MM.1S (cell line): Measurements from ENCODE around the gene LATS2.

Source experiments
- DNase-seq: peaks from one replicate; pipeline ENCODE4 v3.0.0-alpha.2; 2015
- H2AFZ ChIP-seq: fragments of 300-600 bp; sonication (generic); 2 replicates; pipeline ENCODE4 v1.6.0; 2016; ENCODE audit warnings: antibody characterized with exemption, low read length
- H3F3A ChIP-seq: fragments of 300-600 bp; sonication (generic); 2 replicates; pipeline ENCODE4 v1.6.1; 2016; ENCODE audit warnings: mild to moderate bottlenecking, antibody characterized with exemption, low read length, moderate library complexity, mixed read lengths; ENCODE audit not compliant: insufficient read depth
- H3K27ac ChIP-seq: fragments of 300-600 bp; sonication (generic); 2 replicates; pipeline ENCODE4 v1.5.1; 2016; ENCODE audit warnings: mild to moderate bottlenecking, low read length
- H3K27me3 ChIP-seq: fragments of 300-600 bp; sonication (generic); replicated peaks from 2 replicates; pipeline ENCODE4 v1.6.0; 2016; ENCODE audit warnings: low read length; ENCODE audit not compliant: insufficient read depth
- H3K36me3 ChIP-seq: fragments of 300-600 bp; sonication (generic); replicated peaks from 2 replicates; pipeline ENCODE4 v1.6.1; 2016; ENCODE audit warnings: mild to moderate bottlenecking, low read length, mixed read lengths; ENCODE audit not compliant: insufficient read depth
- H3K4me1 ChIP-seq: fragments of 300-600 bp; sonication (generic); 2 replicates; pipeline ENCODE4 v1.6.1; 2016; ENCODE audit warnings: low read length, mixed read lengths
- H3K4me2 ChIP-seq: fragments of 300-600 bp; sonication (generic); 2 replicates; pipeline ENCODE4 v1.6.0; 2016; ENCODE audit warnings: low read depth, low read length
- H3K4me3 ChIP-seq: fragments of 300-600 bp; sonication (generic); 2 replicates; pipeline ENCODE4 v1.5.1; 2016; ENCODE audit warnings: low read length, mixed read lengths
- H3K79me2 ChIP-seq: fragments of 300-600 bp; sonication (generic); 2 replicates; pipeline ENCODE4 v1.6.1; 2016; ENCODE audit warnings: mixed run types, low read length, mixed read lengths
- H3K9ac ChIP-seq: fragments of 300-600 bp; sonication (generic); 2 replicates; pipeline ENCODE4 v1.6.1; 2016; ENCODE audit warnings: low read length, mixed read lengths
- H3K9me2 ChIP-seq: fragments of 300-600 bp; sonication (generic); replicated peaks from 2 replicates; pipeline ENCODE4 v1.6.1; 2016; ENCODE audit warnings: mild to moderate bottlenecking, low read length, mixed read lengths; ENCODE audit not compliant: insufficient read depth
- H3K9me3 ChIP-seq: fragments of 300-600 bp; sonication (generic); replicated peaks from 2 replicates; pipeline ENCODE4 v1.6.1; 2016; ENCODE audit warnings: mild to moderate bottlenecking, low read length, mixed read lengths; ENCODE audit not compliant: insufficient read depth
- H4K20me1 ChIP-seq: fragments of 300-600 bp; sonication (generic); 2 replicates; pipeline ENCODE4 v1.6.1; 2016; ENCODE audit warnings: mild to moderate bottlenecking, low read length, moderate library complexity, mixed read lengths; ENCODE audit not compliant: insufficient read depth
- EZH2 ChIP-seq: fragments of 300-600 bp; sonication (generic); optimal IDR thresholded peaks from 2 replicates; pipeline ENCODE3; 2017; ENCODE audit warnings: low read depth, mild to moderate bottlenecking, antibody characterized with exemption, low read length, mixed read lengths
- EZH2phosphoT487 ChIP-seq: fragments of 300-600 bp; sonication (generic); IDR thresholded peaks from 2 replicates; pipeline ENCODE4 v1.6.1; 2018; ENCODE audit warnings: antibody characterized with exemption, low read length
- TF ChIP-seq, protein P1 (sequence below): fragments of 300-600 bp; sonication (generic); IDR thresholded peaks from 2 replicates; pipeline ENCODE4 v1.5.1; 2016; ENCODE audit warnings: antibody characterized with exemption, low read length, mixed read lengths

Gene LATS2

GRCh38 chr13:21100211-21100610 lies 38.8 kb upstream of the LATS2 start:
- no peaks in the 10 kb centered on the region for H4K20me1 ChIP-seq
- no peak overlapping the region for H3K4me3 ChIP-seq
- H2AFZ ChIP-seq, result no peak overlapping the region

DNA sequence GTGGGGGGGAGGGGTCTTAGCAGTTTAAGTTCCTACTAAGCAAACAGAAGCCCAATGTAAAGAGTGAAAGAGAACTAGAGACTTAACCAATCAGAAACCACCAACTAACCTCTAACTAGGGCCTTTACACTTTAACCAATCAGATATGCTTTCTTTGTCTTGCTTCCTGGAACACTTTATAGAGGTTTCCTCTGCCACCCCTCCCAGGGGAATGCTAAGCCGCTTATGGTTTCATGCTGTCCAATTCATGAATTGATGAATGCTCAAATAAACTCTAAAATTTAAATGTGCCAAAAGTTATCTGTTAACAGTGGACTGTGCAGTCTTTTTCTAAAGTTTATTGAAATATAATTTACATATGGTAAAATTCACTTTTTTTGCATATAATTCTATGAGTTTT lies 33.9 kb upstream of the LATS2 start:
- H3K9me3 ChIP-seq, result no peaks in the 10 kb centered on the region
- H3F3A ChIP-seq, result no peaks in the 10 kb centered on the region
- no peaks in the 10 kb centered on the region for H3K27me3 ChIP-seq
- no peak for TF ChIP-seq EZH2
- TF ChIP-seq, protein P1, sequence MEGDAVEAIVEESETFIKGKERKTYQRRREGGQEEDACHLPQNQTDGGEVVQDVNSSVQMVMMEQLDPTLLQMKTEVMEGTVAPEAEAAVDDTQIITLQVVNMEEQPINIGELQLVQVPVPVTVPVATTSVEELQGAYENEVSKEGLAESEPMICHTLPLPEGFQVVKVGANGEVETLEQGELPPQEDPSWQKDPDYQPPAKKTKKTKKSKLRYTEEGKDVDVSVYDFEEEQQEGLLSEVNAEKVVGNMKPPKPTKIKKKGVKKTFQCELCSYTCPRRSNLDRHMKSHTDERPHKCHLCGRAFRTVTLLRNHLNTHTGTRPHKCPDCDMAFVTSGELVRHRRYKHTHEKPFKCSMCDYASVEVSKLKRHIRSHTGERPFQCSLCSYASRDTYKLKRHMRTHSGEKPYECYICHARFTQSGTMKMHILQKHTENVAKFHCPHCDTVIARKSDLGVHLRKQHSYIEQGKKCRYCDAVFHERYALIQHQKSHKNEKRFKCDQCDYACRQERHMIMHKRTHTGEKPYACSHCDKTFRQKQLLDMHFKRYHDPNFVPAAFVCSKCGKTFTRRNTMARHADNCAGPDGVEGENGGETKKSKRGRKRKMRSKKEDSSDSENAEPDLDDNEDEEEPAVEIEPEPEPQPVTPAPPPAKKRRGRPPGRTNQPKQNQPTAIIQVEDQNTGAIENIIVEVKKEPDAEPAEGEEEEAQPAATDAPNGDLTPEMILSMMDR, result no peak
- no peak for TF ChIP-seq EZH2phosphoT487
- no peak for DNase-seq
- no peak overlapping the region for H3K9ac ChIP-seq
- no peak overlapping the region for H3K4me2 ChIP-seq
- H3K4me1 ChIP-seq, result no peaks in the 10 kb centered on the region
- no peak overlapping the region for H3K27ac ChIP-seq
- no peak overlapping the region for H2AFZ ChIP-seq
- H3K79me2 ChIP-seq, result no peaks in the 10 kb centered on the region
- H3K36me3 ChIP-seq, result no peaks in the 10 kb centered on the region
- no peaks in the 10 kb centered on the region for H3K9me2 ChIP-seq
- H4K20me1 ChIP-seq, result no peaks in the 10 kb centered on the region
- no peak overlapping the region for H3K4me3 ChIP-seq

More at GRCh38 chr13:21100211-21100610, 38.8 kb upstream of the LATS2 start:
- Histone ChIP-seq H3K79me2 (no peaks in the 10 kb centered on the region), H3K9ac (no peak overlapping the region), H3F3A (no peaks in the 10 kb centered on the region), H3K27ac (no peak overlapping the region), H3K27me3 (no peaks in the 10 kb centered on the region), H3K9me3 (no peaks in the 10 kb centered on the region), H3K9me2 (no peaks in the 10 kb centered on the region), H3K4me1 (no peaks in the 10 kb centered on the region), H3K4me2 (no peak overlapping the region), H3K36me3 (no peaks in the 10 kb centered on the region)
- no peak for DNase-seq
- TF ChIP-seq, protein P1, result no peak
- no peak for TF ChIP-seq EZH2phosphoT487
- no peak for TF ChIP-seq EZH2

GRCh38 chr13:21089830-21090229 lies 28.4 kb upstream of the LATS2 start:
- Histone ChIP-seq H3F3A (no peaks in the 10 kb centered on the region), H3K9me3 (no peaks in the 10 kb centered on the region), H3K36me3 (no peaks in the 10 kb centered on the region), H2AFZ (no peak overlapping the region), H3K9ac (no peak overlapping the region), H3K4me2 (no peak overlapping the region), H4K20me1 (no peaks in the 10 kb centered on the region), H3K4me1 (no peaks in the 10 kb centered on the region), H3K27ac (no peak overlapping the region), H3K9me2 (no peaks in the 10 kb centered on the region), H3K4me3 (no peak overlapping the region), H3K27me3 (no peaks in the 10 kb centered on the region), H3K79me2 (no peaks in the 10 kb centered on the region)
- TF ChIP-seq, protein P1, result no peak
- TF ChIP-seq EZH2phosphoT487, result no peak
- no peak for TF ChIP-seq EZH2
- DNase-seq, result no peak
